HepG2 (cell line): ENCODE results near the gene NKD2. TPM values are rescaled to one million over a fixed set of nuclear protein-coding genes. Genes with fewer than 3 reads are reported as not detected.

Source experiments
- ATAC-seq: fragments of 200-7000 bp; cut with Tn5 transposase; 3 replicates; pipeline ENCODE4 v1.9.1; 2020; ENCODE audit warnings: mild to moderate bottlenecking, moderate library complexity
- BruUV-seq: library from RNA; stranded (reverse); fragments of 400-500 nt; replicated peaks from 2 replicates; lab custom pipeline; 2021; lab: Mats Ljungman, UMichigan
- CTCF ChIA-PET: fragments of 300-600 bp; formaldehyde crosslinking; extraction: SDS; loops from one replicate; lab custom pipeline; 2021; ENCODE audit warnings: low total read pairs, inconsistent platforms, low intra/inter-chr PET ratio; lab: Yijun Ruan, JAX
- POLR2A ChIA-PET: fragments of 350-600 bp; sonication (Branson Sonifier 250); formaldehyde crosslinking; loops from one replicate; lab custom pipeline; 2020; ENCODE audit warnings: antibody characterized with exemption, inconsistent platforms; lab: Yijun Ruan, JAX
- DNase-seq: peaks from one replicate; pipeline ENCODE4 v3.0.0-alpha.2; 2015; ENCODE audit warnings: low spot score
- FAIRE-seq: peaks from 3 replicates; lab custom pipeline; 2011; peaks lifted over from hg19 to GRCh38; lab: Jason Lieb, UNC
- H2AFZ ChIP-seq: one replicate; pipeline ENCODE4 v1.6.1; 2011; ENCODE audit warnings: low read length, inconsistent platforms
- H3K27ac ChIP-seq: fragments of 300-600 bp; 3 replicates; pipeline ENCODE4 v1.8.0; 2011; ENCODE audit warnings: mixed run types, mild to moderate bottlenecking, mixed read lengths, low read length, inconsistent platforms; ENCODE audit not compliant: insufficient read depth; ENCODE audit errors: extremely low read length
- H3K27me3 ChIP-seq, 2 experiments: fragments of 200-600 bp in 1 of 2; 2 replicates in 1 of 2; 3 replicates in 1 of 2; pipeline versions ENCODE4 v1.6.0 to v1.8.0; 2011; ENCODE audit warnings: low read length in 2 of 2, mild to moderate bottlenecking in 2 of 2, moderate library complexity in 2 of 2, inconsistent platforms in 1 of 2; ENCODE audit not compliant: insufficient read depth in 2 of 2, control insufficient read depth in 1 of 2
- H3K36me3 ChIP-seq, 2 experiments: fragments of 200-600 bp in 1 of 2; replicated peaks in 1 of 2; 2 replicates in 1 of 2; 3 replicates in 1 of 2; pipeline versions ENCODE4 v1.5.1 to v1.8.0; 2011; ENCODE audit warnings: low read length in 2 of 2, inconsistent platforms in 1 of 2; ENCODE audit not compliant: insufficient read depth in 2 of 2, control insufficient read depth in 1 of 2
- H3K4me1 ChIP-seq: 2 replicates; pipeline ENCODE4 v1.5.1; 2012; ENCODE audit warnings: low read length, inconsistent platforms; ENCODE audit not compliant: insufficient read depth
- H3K4me2 ChIP-seq: 2 replicates; pipeline ENCODE4 v1.6.0; 2011; ENCODE audit warnings: low read depth, low read length, inconsistent platforms
- H3K4me3 ChIP-seq, 3 experiments: fragments of 200-600 bp in 1 of 3; sonication (generic), shearing (Covaris generic) in 1 of 3; replicated peaks in 1 of 3; 2 replicates each; pipeline ENCODE4 v1.5.1; 2011 to 2016; ENCODE audit warnings: low read length in 3 of 3, inconsistent platforms in 2 of 3, low read depth in 2 of 3, mild to moderate bottlenecking in 2 of 3, control low read depth in 1 of 3, mixed read lengths in 1 of 3; ENCODE audit not compliant: insufficient read depth in 1 of 3
- H3K79me2 ChIP-seq: one replicate; pipeline ENCODE4 v1.6.1; 2011; ENCODE audit warnings: low read length, inconsistent platforms; ENCODE audit not compliant: insufficient read depth
- H3K9ac ChIP-seq: 2 replicates; pipeline ENCODE4 v1.6.0; 2011; ENCODE audit warnings: mild to moderate bottlenecking, low read depth, low read length, inconsistent platforms; ENCODE audit not compliant: insufficient read depth
- H3K9me3 ChIP-seq: 2 replicates; pipeline ENCODE4 v1.5.1; 2012; ENCODE audit warnings: mild to moderate bottlenecking, low read length
- H4K20me1 ChIP-seq: 2 replicates; pipeline ENCODE4 v1.6.0; 2011; ENCODE audit warnings: inconsistent platforms, mild to moderate bottlenecking, low read length, moderate library complexity; ENCODE audit not compliant: insufficient read depth
- CENPBD1 ChIP-seq: sonication (generic); formaldehyde crosslinking; IDR thresholded peaks from 2 replicates; pipeline ENCODE4 v1.8.0; 2022; ENCODE audit warnings: missing genetic modification reagents, low read depth, mild to moderate bottlenecking, borderline replicate concordance
- JUNB ChIP-seq: sonication (generic); formaldehyde crosslinking; IDR thresholded peaks from 2 replicates; pipeline ENCODE4 v1.8.0; 2022; ENCODE audit warnings: missing genetic modification reagents, mild to moderate bottlenecking, borderline replicate concordance
- PCBP1 ChIP-seq: fragments of 200-400 bp; formaldehyde crosslinking; IDR thresholded peaks from 2 replicates; pipeline ENCODE4 v1.6.1; 2017; ENCODE audit warnings: mild to moderate bottlenecking, low read depth, low read length, borderline replicate concordance
- ZEB1 ChIP-seq: IDR thresholded peaks from 2 replicates; pipeline ENCODE4 v1.6.1; 2012; ENCODE audit warnings: mild to moderate bottlenecking, low read depth, inconsistent platforms; ENCODE audit not compliant: insufficient replicate concordance
- ZNF609 ChIP-seq: sonication (generic); formaldehyde crosslinking; IDR thresholded peaks from 2 replicates; pipeline ENCODE4 v1.4.0; 2020; ENCODE audit warnings: mild to moderate bottlenecking, missing genetic modification reagents, borderline replicate concordance
- WGBS: methylation state at CpG from one replicate; pipeline ENCODE4 v1.1.6; 2017; ENCODE audit warnings: low lambda C conversion rate; 5-methylcytosine and 5-hydroxymethylcytosine counted together
- in situ Hi-C: cut with HindIII; loops from 2 replicates; pipeline ENCODE4 v1.10.0; 2017; ENCODE audit warnings: low pct_unique_long_range_greater_than_20kb; ENCODE audit not compliant: extremely low pct_ligation_motif_present
- intact Hi-C: fragments of 100-400 bp; cut with micrococcal nuclease; formaldehyde crosslinking; loops from one replicate; pipeline ENCODE4 v1.10.0; 2022; ENCODE audit not compliant: unreplicated experiment
- polyA plus RNA-seq, 8 experiments: library from polyadenylated mRNA; depleted of rRNA in 3 of 8; stranded (reverse) in 7 of 8; unstranded in 1 of 8; fragments of >200 nt; fragmentation: Illumina TruSeq in 4 of 8; extraction: Trizol in 4 of 8; gene quantifications; 2 replicates each; pipeline versions ENCODE4 v1.2.1 to v1.2.3, GENCODE V29; 2011 to 2016; ENCODE audit warnings: low read depth in 4 of 8, missing spikeins in 1 of 8, mixed read lengths in 1 of 8; ENCODE audit not compliant: insufficient read depth in 1 of 8
- total RNA-seq, 5 experiments: library from RNA; depleted of rRNA; stranded (reverse); fragments of >200 nt; fragmentation: Illumina TruSeq; extraction: Trizol; gene quantifications; 2 replicates each; pipeline ENCODE4 v1.2.3, GENCODE V29; 2016; ENCODE audit warnings: low read depth in 1 of 5

The NKD2 gene
- total and polyA plus RNA-seq, 2 of the 13 experiments (the other 11 are each of a cell fraction or from before 2014, with no cell fraction given) = 0.53 to 0.82 TPM

GRCh38 chr5:1042626-1043025 is 34.0 kb downstream of the NKD2 start (continued):
- TF ChIP-seq ZNF609 (no peak), JUNB (CRISPR knock-in tag) (no peak)

- FAIRE-seq (no peak), ATAC-seq (no peak), DNase-seq (no peak)
- ChIA-PET CTCF (no interaction called here), POLR2A (no interaction called here)
- Histone ChIP-seq H3K9ac (no peak overlapping the region), H3K9me3 (no peaks in the 10 kb centered on the region), H3K27ac (no peak overlapping the region), H4K20me1 (no peaks in the 10 kb centered on the region), H2AFZ (no peak overlapping the region), H3K36me3 (no peaks in the 10 kb centered on the region), H3K79me2 (no peaks in the 10 kb centered on the region), H3K4me2 (no peak overlapping the region), H3K4me1 (no peaks in the 10 kb centered on the region), H3K4me3 (no peak overlapping the region)
- intact Hi-C loops = no loop called here
- 41% methylated on average over 7 of the region's 7 CpGs for WGBS
- BruUV-seq = no TSS peak
- in situ Hi-C loops = no loop called here
- no peak for TF ChIP-seq PCBP1
- no peak for TF ChIP-seq CENPBD1 (CRISPR knock-in tag)
- TF ChIP-seq ZEB1 = no peak
- TF ChIP-seq, all 625 proteins: peak for 0
- 0 out of 5 replicates have a peak, but pooled peaks cover 0 to 1% of the 10 kb centered on the region in 2 experiments for H3K27me3 ChIP-seq
Measured at GRCh38 chr5:1043327-1043726, 34.7 kb downstream of the NKD2 start.
